HepG2 (cell line): Measurements from ENCODE around the gene CALD1. TPM values are rescaled to one million over a fixed set of nuclear protein-coding genes. Genes with fewer than 3 reads are reported as not detected.

Experiments used
- BRF2 ChIP-seq: sonication (generic); formaldehyde crosslinking; IDR thresholded peaks from 2 replicates; pipeline ENCODE4 v1.8.1; 2022; ENCODE audit warnings: mild to moderate bottlenecking, missing genetic modification reagents
- CHD2 ChIP-seq: IDR thresholded peaks from 2 replicates; pipeline ENCODE4 v1.6.1; 2011; ENCODE audit warnings: low read depth, low read length, improper control_type of control experiment
- PITX1 ChIP-seq: sonication (generic); formaldehyde crosslinking; IDR thresholded peaks from 2 replicates; pipeline ENCODE4 v1.5.1; 2020; ENCODE audit warnings: mild to moderate bottlenecking, missing genetic modification reagents
- POLR2AphosphoS2 ChIP-seq: IDR thresholded peaks from 2 replicates; pipeline ENCODE4 v1.6.1; 2011; ENCODE audit warnings: low read depth, low read length, improper control_type of control experiment
- TBL1XR1 ChIP-seq: fragments of 150-350 bp; IDR thresholded peaks from 2 replicates; pipeline ENCODE4 v1.6.1; 2014; ENCODE audit warnings: borderline replicate concordance, low read length; ENCODE audit not compliant: partially characterized antibody
- TBP ChIP-seq: sonication (generic); formaldehyde crosslinking; IDR thresholded peaks from 2 replicates; pipeline ENCODE4 v1.5.0; 2020; ENCODE audit warnings: missing genetic modification reagents
- ZNF180 ChIP-seq: sonication (generic); formaldehyde crosslinking; IDR thresholded peaks from 2 replicates; pipeline ENCODE4 v1.4.0; 2020; ENCODE audit warnings: low read depth, missing genetic modification reagents, borderline replicate concordance
- ZNF234 ChIP-seq: sonication (generic); formaldehyde crosslinking; conservative IDR thresholded peaks from 2 replicates; pipeline ENCODE4 v1.5.1; 2020; ENCODE audit warnings: mild to moderate bottlenecking, missing genetic modification reagents
- ZNF407 ChIP-seq: sonication (generic); formaldehyde crosslinking; IDR thresholded peaks from one replicate; pipeline ENCODE4 v1.5.1; 2020; ENCODE audit warnings: mild to moderate bottlenecking, missing genetic modification reagents; ENCODE audit errors: not compliant biosample characterization
- ZNF446 ChIP-seq: sonication (generic); formaldehyde crosslinking; IDR thresholded peaks from 2 replicates; pipeline ENCODE4 v1.5.0; 2020; ENCODE audit warnings: mild to moderate bottlenecking, missing genetic modification reagents
- ZNF572 ChIP-seq: sonication (generic); formaldehyde crosslinking; IDR thresholded peaks from 2 replicates; pipeline ENCODE4 v1.5.1; 2020; ENCODE audit warnings: mild to moderate bottlenecking, missing genetic modification reagents
- ZNF891 ChIP-seq: sonication (generic); formaldehyde crosslinking; IDR thresholded peaks from 2 replicates; pipeline ENCODE4 v1.5.0; 2020; ENCODE audit warnings: mild to moderate bottlenecking, missing genetic modification reagents
- polyA plus RNA-seq, 8 experiments: library from polyadenylated mRNA; depleted of rRNA in 3 of 8; stranded (reverse) in 7 of 8; unstranded in 1 of 8; fragments of >200 nt; fragmentation: Illumina TruSeq in 4 of 8; extraction: Trizol in 4 of 8; gene quantifications; 2 replicates each; pipeline versions ENCODE4 v1.2.1 to v1.2.3, GENCODE V29; 2011 to 2016; ENCODE audit warnings: low read depth in 4 of 8, missing spikeins in 1 of 8, mixed read lengths in 1 of 8; ENCODE audit not compliant: insufficient read depth in 1 of 8
- total RNA-seq, 5 experiments: library from RNA; depleted of rRNA; stranded (reverse); fragments of >200 nt; fragmentation: Illumina TruSeq; extraction: Trizol; gene quantifications; 2 replicates each; pipeline ENCODE4 v1.2.3, GENCODE V29; 2016; ENCODE audit warnings: low read depth in 1 of 5
- TF ChIP-seq, protein P1 (sequence below): sonication (generic); formaldehyde crosslinking; IDR thresholded peaks from 2 replicates; pipeline ENCODE4 v1.4.0; 2020; ENCODE audit warnings: missing genetic modification reagents
- TF ChIP-seq, protein P2 (sequence below): sonication (generic); formaldehyde crosslinking; IDR thresholded peaks from 2 replicates; pipeline ENCODE4 v1.9.0; 2021; ENCODE audit warnings: missing genetic modification reagents, borderline replicate concordance
- TF ChIP-seq, protein P3 (sequence below): sonication (generic); formaldehyde crosslinking; IDR thresholded peaks from 2 replicates; pipeline ENCODE4 v1.4.0; 2020; ENCODE audit warnings: missing genetic modification reagents

Gene CALD1
- total and polyA plus RNA-seq, 2 of the 13 experiments (the other 11 are each of a cell fraction or from before 2014, with no cell fraction given) = 53.0 to 112 TPM

- TF ChIP-seq, protein P1, sequence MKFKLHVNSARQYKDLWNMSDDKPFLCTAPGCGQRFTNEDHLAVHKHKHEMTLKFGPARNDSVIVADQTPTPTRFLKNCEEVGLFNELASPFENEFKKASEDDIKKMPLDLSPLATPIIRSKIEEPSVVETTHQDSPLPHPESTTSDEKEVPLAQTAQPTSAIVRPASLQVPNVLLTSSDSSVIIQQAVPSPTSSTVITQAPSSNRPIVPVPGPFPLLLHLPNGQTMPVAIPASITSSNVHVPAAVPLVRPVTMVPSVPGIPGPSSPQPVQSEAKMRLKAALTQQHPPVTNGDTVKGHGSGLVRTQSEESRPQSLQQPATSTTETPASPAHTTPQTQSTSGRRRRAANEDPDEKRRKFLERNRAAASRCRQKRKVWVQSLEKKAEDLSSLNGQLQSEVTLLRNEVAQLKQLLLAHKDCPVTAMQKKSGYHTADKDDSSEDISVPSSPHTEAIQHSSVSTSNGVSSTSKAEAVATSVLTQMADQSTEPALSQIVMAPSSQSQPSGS (CRISPR knock-in tag) = peak; percentile 99
- TF ChIP-seq ZNF407 (CRISPR knock-in tag) (no peak), ZNF891 (no peak), ZNF446 (CRISPR knock-in tag) (no peak), ZNF234 (CRISPR knock-in tag) (no peak), ZNF180 (CRISPR knock-in tag) (no peak), POLR2AphosphoS2 (no peak), PITX1 (CRISPR knock-in tag) (peak; percentile 93), TBL1XR1 (peak; percentile 42), ZNF572 (no peak), TBP (CRISPR knock-in tag) (no peak), BRF2 (CRISPR knock-in tag) (no peak), CHD2 (no peak)
- TF ChIP-seq, protein P2, sequence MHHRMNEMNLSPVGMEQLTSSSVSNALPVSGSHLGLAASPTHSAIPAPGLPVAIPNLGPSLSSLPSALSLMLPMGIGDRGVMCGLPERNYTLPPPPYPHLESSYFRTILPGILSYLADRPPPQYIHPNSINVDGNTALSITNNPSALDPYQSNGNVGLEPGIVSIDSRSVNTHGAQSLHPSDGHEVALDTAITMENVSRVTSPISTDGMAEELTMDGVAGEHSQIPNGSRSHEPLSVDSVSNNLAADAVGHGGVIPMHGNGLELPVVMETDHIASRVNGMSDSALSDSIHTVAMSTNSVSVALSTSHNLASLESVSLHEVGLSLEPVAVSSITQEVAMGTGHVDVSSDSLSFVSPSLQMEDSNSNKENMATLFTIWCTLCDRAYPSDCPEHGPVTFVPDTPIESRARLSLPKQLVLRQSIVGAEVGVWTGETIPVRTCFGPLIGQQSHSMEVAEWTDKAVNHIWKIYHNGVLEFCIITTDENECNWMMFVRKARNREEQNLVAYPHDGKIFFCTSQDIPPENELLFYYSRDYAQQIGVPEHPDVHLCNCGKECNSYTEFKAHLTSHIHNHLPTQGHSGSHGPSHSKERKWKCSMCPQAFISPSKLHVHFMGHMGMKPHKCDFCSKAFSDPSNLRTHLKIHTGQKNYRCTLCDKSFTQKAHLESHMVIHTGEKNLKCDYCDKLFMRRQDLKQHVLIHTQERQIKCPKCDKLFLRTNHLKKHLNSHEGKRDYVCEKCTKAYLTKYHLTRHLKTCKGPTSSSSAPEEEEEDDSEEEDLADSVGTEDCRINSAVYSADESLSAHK (CRISPR knock-in tag) = 0 out of 2 replicates have a peak, but pooled peaks have one; percentile 9
- TF ChIP-seq, protein P3, sequence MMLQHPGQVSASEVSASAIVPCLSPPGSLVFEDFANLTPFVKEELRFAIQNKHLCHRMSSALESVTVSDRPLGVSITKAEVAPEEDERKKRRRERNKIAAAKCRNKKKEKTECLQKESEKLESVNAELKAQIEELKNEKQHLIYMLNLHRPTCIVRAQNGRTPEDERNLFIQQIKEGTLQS = peak; percentile 87
These were observed 122.1 kb downstream of the CALD1 start (continued) for GRCh38 chr7:134901389-134902020.
